Breast epithelium (tissue), 3 donors: ENCODE results near the gene STAM2.

ENCODE experiments used
- POLR2A ChIP-seq: fragments of 450-650 bp; IDR thresholded peaks from one replicate; pipeline ENCODE4 v1.6.1; 2016; ENCODE audit warnings: antibody characterized with exemption, mild to moderate bottlenecking, moderate library complexity
- TF ChIP-seq, protein P1 (sequence below), 3 donors: fragments of 450-650 bp; IDR thresholded peaks; one replicate each; pipeline ENCODE4 v1.5.1; 2016 to 2017; ENCODE audit warnings: antibody characterized with exemption in 3 of 3, mild to moderate bottlenecking in 3 of 3, moderate library complexity in 3 of 3

GRCh38 chr2:152221839-152222238 is 46.3 kb upstream of the STAM2 start:
- no peak for TF ChIP-seq POLR2A
- TF ChIP-seq, protein P1, sequence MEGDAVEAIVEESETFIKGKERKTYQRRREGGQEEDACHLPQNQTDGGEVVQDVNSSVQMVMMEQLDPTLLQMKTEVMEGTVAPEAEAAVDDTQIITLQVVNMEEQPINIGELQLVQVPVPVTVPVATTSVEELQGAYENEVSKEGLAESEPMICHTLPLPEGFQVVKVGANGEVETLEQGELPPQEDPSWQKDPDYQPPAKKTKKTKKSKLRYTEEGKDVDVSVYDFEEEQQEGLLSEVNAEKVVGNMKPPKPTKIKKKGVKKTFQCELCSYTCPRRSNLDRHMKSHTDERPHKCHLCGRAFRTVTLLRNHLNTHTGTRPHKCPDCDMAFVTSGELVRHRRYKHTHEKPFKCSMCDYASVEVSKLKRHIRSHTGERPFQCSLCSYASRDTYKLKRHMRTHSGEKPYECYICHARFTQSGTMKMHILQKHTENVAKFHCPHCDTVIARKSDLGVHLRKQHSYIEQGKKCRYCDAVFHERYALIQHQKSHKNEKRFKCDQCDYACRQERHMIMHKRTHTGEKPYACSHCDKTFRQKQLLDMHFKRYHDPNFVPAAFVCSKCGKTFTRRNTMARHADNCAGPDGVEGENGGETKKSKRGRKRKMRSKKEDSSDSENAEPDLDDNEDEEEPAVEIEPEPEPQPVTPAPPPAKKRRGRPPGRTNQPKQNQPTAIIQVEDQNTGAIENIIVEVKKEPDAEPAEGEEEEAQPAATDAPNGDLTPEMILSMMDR (IDR thresholded peaks at IDR 0.05), result no peak
